SK-N-SH (cell line): ENCODE results near the gene ZNF222.

Experiments
- FOSL2 ChIP-seq: IDR thresholded peaks from 2 replicates; pipeline ENCODE4 v1.4.0; 2012; ENCODE audit warnings: low read depth, mild to moderate bottlenecking, moderate library complexity, borderline replicate concordance
- POLR2AphosphoS5 ChIP-seq: IDR thresholded peaks from 2 replicates; pipeline ENCODE4 v1.6.1; 2012; ENCODE audit warnings: low read depth, low read length
- RCOR1 ChIP-seq: fragments of 150-350 bp; IDR thresholded peaks from 2 replicates; pipeline ENCODE4 v1.6.1; 2017; ENCODE audit warnings: antibody characterized with exemption, low read length
- RXRA ChIP-seq: IDR thresholded peaks from 2 replicates; pipeline ENCODE4 v1.4.0; 2012; ENCODE audit warnings: low read depth, mild to moderate bottlenecking, borderline replicate concordance
- SMC3 ChIP-seq: IDR thresholded peaks from 2 replicates; pipeline ENCODE4 v1.6.1; 2012; ENCODE audit warnings: low read depth, low read length, improper control_type of control experiment
- TF ChIP-seq, protein P1 (sequence below): fragments of 200-600 bp; sonication (generic); IDR thresholded peaks from 2 replicates; pipeline ENCODE4 v1.6.1; 2017; ENCODE audit warnings: antibody characterized with exemption, mild to moderate bottlenecking, moderate library complexity

- TF ChIP-seq, protein P1, sequence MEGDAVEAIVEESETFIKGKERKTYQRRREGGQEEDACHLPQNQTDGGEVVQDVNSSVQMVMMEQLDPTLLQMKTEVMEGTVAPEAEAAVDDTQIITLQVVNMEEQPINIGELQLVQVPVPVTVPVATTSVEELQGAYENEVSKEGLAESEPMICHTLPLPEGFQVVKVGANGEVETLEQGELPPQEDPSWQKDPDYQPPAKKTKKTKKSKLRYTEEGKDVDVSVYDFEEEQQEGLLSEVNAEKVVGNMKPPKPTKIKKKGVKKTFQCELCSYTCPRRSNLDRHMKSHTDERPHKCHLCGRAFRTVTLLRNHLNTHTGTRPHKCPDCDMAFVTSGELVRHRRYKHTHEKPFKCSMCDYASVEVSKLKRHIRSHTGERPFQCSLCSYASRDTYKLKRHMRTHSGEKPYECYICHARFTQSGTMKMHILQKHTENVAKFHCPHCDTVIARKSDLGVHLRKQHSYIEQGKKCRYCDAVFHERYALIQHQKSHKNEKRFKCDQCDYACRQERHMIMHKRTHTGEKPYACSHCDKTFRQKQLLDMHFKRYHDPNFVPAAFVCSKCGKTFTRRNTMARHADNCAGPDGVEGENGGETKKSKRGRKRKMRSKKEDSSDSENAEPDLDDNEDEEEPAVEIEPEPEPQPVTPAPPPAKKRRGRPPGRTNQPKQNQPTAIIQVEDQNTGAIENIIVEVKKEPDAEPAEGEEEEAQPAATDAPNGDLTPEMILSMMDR = no peak
- TF ChIP-seq RXRA (no peak), RCOR1 (no peak), SMC3 (no peak), FOSL2 (no peak), POLR2AphosphoS5 (no peak)
These were observed 34.0 kb downstream of the ZNF222 start for GRCh38 chr19:44059229-44059628.
